ENCODE measurements around the gene INKA2.

DNA sequence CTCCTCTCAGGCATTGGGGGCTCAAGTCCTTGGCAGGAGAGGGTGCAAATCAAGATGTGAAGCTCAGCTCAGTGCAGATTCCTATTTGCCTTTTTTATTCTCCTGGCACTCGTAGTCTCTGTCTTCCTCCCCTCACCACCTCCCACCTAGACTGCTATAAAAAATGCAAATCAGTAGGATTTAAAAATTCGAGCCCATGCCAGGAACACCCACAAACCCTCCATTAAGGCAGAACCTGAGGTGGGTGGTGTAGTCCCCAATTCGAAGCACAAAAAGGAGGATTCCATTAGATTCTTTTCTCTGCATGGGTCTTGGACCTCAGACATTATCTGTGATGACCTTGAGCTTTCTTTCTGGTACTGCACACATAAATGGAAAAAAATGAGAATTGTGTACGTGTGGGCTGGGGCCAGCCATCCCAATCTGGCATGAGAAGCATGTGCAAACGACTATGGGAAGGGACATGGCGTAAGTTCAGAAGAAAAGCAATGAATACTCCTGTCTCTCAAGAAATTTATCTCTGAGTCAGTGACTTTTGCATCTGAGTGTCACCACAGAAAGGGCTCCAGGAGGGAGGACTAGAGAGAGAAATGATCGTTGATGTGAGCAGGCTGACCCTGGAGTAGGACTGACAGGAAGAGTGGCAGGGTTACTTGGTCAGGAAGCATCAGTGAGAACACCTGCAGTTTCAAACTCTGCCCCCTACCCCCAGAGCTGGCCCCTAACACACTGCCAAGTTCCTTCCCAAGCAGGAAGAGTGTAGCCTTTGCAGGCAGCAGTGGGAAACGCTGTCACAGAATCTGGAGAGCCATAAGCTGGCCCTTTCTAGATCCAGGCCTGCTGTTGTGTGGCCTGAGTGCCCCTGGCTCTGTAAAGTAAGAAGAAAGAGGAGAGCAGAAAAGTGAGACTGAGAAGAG, 1.7 kb downstream of the INKA2 start:
- TF ChIP-seq, protein P1, sequence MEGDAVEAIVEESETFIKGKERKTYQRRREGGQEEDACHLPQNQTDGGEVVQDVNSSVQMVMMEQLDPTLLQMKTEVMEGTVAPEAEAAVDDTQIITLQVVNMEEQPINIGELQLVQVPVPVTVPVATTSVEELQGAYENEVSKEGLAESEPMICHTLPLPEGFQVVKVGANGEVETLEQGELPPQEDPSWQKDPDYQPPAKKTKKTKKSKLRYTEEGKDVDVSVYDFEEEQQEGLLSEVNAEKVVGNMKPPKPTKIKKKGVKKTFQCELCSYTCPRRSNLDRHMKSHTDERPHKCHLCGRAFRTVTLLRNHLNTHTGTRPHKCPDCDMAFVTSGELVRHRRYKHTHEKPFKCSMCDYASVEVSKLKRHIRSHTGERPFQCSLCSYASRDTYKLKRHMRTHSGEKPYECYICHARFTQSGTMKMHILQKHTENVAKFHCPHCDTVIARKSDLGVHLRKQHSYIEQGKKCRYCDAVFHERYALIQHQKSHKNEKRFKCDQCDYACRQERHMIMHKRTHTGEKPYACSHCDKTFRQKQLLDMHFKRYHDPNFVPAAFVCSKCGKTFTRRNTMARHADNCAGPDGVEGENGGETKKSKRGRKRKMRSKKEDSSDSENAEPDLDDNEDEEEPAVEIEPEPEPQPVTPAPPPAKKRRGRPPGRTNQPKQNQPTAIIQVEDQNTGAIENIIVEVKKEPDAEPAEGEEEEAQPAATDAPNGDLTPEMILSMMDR (IDR thresholded peaks at IDR 0.05 in 2 of 3, conservative IDR thresholded peaks at IDR 0.05 in 1 of 3; ENCODE audit: control insufficient read depth in 2 of 3, extremely low read depth in 1 of 3, insufficient read depth in 1 of 3, low read depth in 3 of 3, low read length in 3 of 3): no peak
- TF ChIP-seq CHD1 (IDR thresholded peaks at IDR 0.05; ENCODE audit: low read depth, low read length) (no peak), EP300 (IDR thresholded peaks at IDR 0.05; ENCODE audit: borderline replicate concordance in 1 of 2, control insufficient read depth in 1 of 2, low read depth in 2 of 2, low read length in 2 of 2) (no peak), POLR2AphosphoS5 (IDR thresholded peaks at IDR 0.05; ENCODE audit: low read length) (no peak), MEF2B (IDR thresholded peaks at IDR 0.05; ENCODE audit: partially characterized antibody, poor library complexity, severe bottlenecking) (no peak), CEBPB (IDR thresholded peaks at IDR 0.05; ENCODE audit: borderline replicate concordance in 1 of 2, low read depth in 2 of 2, low read length in 2 of 2) (no peak), POLR2A (IDR thresholded peaks at IDR 0.05; ENCODE audit: low read depth, low read length) (no peak), EZH2 (IDR thresholded peaks at IDR 0.05; ENCODE audit: borderline replicate concordance, control insufficient read depth, low read depth, low read length) (no peak)
- TF ChIP-seq, protein P2, sequence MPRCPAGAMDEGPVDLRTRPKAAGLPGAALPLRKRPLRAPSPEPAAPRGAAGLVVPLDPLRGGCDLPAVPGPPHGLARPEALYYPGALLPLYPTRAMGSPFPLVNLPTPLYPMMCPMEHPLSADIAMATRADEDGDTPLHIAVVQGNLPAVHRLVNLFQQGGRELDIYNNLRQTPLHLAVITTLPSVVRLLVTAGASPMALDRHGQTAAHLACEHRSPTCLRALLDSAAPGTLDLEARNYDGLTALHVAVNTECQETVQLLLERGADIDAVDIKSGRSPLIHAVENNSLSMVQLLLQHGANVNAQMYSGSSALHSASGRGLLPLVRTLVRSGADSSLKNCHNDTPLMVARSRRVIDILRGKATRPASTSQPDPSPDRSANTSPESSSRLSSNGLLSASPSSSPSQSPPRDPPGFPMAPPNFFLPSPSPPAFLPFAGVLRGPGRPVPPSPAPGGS (IDR thresholded peaks at IDR 0.05; ENCODE audit: borderline replicate concordance, insufficient read depth, low read depth, low read length, poor library complexity, severe bottlenecking): no peak
- TF ChIP-seq, protein P3, sequence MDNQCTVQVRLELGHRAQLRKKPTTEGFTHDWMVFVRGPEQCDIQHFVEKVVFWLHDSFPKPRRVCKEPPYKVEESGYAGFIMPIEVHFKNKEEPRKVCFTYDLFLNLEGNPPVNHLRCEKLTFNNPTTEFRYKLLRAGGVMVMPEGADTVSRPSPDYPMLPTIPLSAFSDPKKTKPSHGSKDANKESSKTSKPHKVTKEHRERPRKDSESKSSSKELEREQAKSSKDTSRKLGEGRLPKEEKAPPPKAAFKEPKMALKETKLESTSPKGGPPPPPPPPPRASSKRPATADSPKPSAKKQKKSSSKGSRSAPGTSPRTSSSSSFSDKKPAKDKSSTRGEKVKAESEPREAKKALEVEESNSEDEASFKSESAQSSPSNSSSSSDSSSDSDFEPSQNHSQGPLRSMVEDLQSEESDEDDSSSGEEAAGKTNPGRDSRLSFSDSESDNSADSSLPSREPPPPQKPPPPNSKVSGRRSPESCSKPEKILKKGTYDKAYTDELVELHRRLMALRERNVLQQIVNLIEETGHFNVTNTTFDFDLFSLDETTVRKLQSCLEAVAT (IDR thresholded peaks at IDR 0.05): no peak
